CD8-positive, alpha-beta memory T cell (primary cell): ENCODE measurements around the gene TRAFD1. TPM values are rescaled to one million over a fixed set of nuclear protein-coding genes. Genes with fewer than 3 reads are reported as not detected.

Experiments used
- CTCF ChIA-PET: fragments of 350-600 bp; sonication (Branson Sonifier 250); formaldehyde crosslinking; loops from one replicate; lab custom pipeline; 2021; ENCODE audit warnings: antibody characterized with exemption; lab: Charles Lee
- POLR2A ChIA-PET: fragments of 350-600 bp; sonication (Branson Sonifier 250); formaldehyde crosslinking; loops from one replicate; lab custom pipeline; 2021; ENCODE audit warnings: antibody characterized with exemption; lab: Charles Lee
- DNase-seq, 5 donors: peaks; one replicate each; pipeline versions ENCODE4 v3.0.0 to v3.0.0-alpha.2; 2020 to 2022; ENCODE audit warnings: mixed read lengths in 1 of 5
- H3K27ac ChIP-seq: one replicate; pipeline ENCODE4 v1.7.0; 2013; ENCODE audit warnings: low read depth, mild to moderate bottlenecking, low read length, moderate library complexity
- H3K27me3 ChIP-seq: 2 replicates; pipeline ENCODE4 v1.7.0; 2013; ENCODE audit warnings: low read length, mild to moderate bottlenecking; ENCODE audit not compliant: insufficient read depth, poor library complexity, severe bottlenecking
- H3K36me3 ChIP-seq: 2 replicates; pipeline ENCODE4 v1.7.0; 2013; ENCODE audit warnings: mild to moderate bottlenecking, low read length, moderate library complexity; ENCODE audit not compliant: insufficient read depth
- H3K4me1 ChIP-seq: 2 replicates; pipeline ENCODE4 v1.7.0; 2013; ENCODE audit warnings: mild to moderate bottlenecking, low read length, moderate library complexity; ENCODE audit not compliant: insufficient read depth
- H3K4me3 ChIP-seq: 2 replicates; pipeline ENCODE4 v1.7.0; 2013; ENCODE audit warnings: mild to moderate bottlenecking, low read length
- H3K9me3 ChIP-seq: 2 replicates; pipeline ENCODE4 v1.7.0; 2013; ENCODE audit warnings: mild to moderate bottlenecking, low read length
- H3K27ac Mint-ChIP-seq, 8 donors: one replicate each; pipeline ENCODE4 v1.8.0; 2020 to 2021; ENCODE audit warnings: mixed read lengths in 8 of 8, mild to moderate bottlenecking in 6 of 8, inconsistent platforms in 3 of 8, moderate library complexity in 3 of 8
- H3K27me3 Mint-ChIP-seq, 2 donors: one replicate each; pipeline ENCODE4 v1.8.0; 2020 to 2021; ENCODE audit warnings: mixed read lengths in 2 of 2, mild to moderate bottlenecking in 1 of 2, moderate library complexity in 1 of 2
- H3K36me3 Mint-ChIP-seq, 3 donors: one replicate each; pipeline ENCODE4 v1.8.0; 2020 to 2021; ENCODE audit warnings: mixed read lengths in 3 of 3, inconsistent platforms in 1 of 3, mild to moderate bottlenecking in 1 of 3
- H3K4me1 Mint-ChIP-seq, 3 donors: one replicate each; pipeline ENCODE4 v1.8.0; 2020 to 2021; ENCODE audit warnings: mixed read lengths in 3 of 3, inconsistent platforms in 1 of 3, mild to moderate bottlenecking in 1 of 3
- H3K4me3 Mint-ChIP-seq, 7 donors: one replicate each; pipeline ENCODE4 v1.8.0; 2020 to 2021; ENCODE audit warnings: mixed read lengths in 7 of 7, mild to moderate bottlenecking in 6 of 7, moderate library complexity in 4 of 7, inconsistent platforms in 2 of 7
- H3K9me3 Mint-ChIP-seq, 5 donors: one replicate each; pipeline ENCODE4 v1.8.0; 2020 to 2022; ENCODE audit warnings: mixed read lengths in 5 of 5, mild to moderate bottlenecking in 3 of 5, moderate library complexity in 2 of 5, inconsistent platforms in 1 of 5
- polyA plus RNA-seq: library from polyadenylated mRNA; unstranded; fragments of 300-500 nt; fragmentation: Illumina TruSeq; gene quantifications from one replicate; pipeline ENCODE4 v1.2.3, GENCODE V29; 2021
- total RNA-seq, 2 experiments: library from RNA; stranded (reverse); gene quantifications; one replicate each; pipeline ENCODE4 v1.2.3, GENCODE V29; 2021

Gene TRAFD1
- total and polyA plus RNA-seq, 3 experiments from 2014 or later = 34.5 to 55.6 (median 34.5) TPM

DNA sequence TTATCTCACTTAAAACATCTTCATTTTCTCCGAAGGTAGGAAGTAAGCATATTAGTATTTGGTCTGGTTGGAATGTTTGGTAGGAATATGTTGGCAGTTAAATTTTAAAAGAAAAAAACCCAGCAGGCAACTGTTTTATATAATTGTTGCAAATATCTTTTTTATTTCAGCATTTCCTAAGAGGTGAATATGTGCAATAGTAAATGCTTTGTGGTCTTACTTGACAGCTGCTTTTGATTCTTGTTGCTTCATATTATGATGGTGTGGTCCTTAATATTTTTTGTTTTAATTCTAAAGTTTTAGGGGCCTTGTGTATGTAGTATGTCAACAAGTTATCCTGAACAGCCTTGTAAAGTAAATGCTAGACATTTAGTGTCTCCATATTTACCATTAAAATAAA is 6.3 kb downstream of the TRAFD1 start:
- POLR2A ChIA-PET = interaction anchor here (0.5 to 1.1 kb wide), 3 partner anchors 22 to 208 kb away, joined by 5 to 8 read pairs (median 7); no protein-coding TSS in a partner anchor
- H3K36me3 Mint-ChIP-seq = peaks cover 0 to 39% (median 3%) of the 10 kb centered on the region in 3 donors
- H3K9me3 Mint-ChIP-seq = no peaks in the 10 kb centered on the region
- CTCF ChIA-PET = interaction anchor here (1.8 to 2.1 kb wide), 2 partner anchors 22 to 117 kb away, joined by 4 to 7 read pairs; partner anchors contain the start of gene NAA25
- no peak for DNase-seq
- no peak overlapping the region for H3K27ac ChIP-seq
- H3K4me3 Mint-ChIP-seq = peak overlapping the region in 3 of 7 donors; percentile 2 to 27 (median 8)
- H3K4me1 ChIP-seq = peaks cover 59% of the 10 kb centered on the region
- no peaks in the 10 kb centered on the region for H3K27me3 ChIP-seq
- H3K9me3 ChIP-seq = no peaks in the 10 kb centered on the region
- H3K4me3 ChIP-seq = no peak overlapping the region
- H3K27me3 Mint-ChIP-seq = no peaks in the 10 kb centered on the region
- H3K36me3 ChIP-seq = peaks cover 6% of the 10 kb centered on the region
- H3K4me1 Mint-ChIP-seq = peaks cover 41 to 73% (median 64%) of the 10 kb centered on the region in 3 donors
- peak overlapping the region in 7 of 8 donors; percentile 30 to 94 (median 75) for H3K27ac Mint-ChIP-seq

DNA sequence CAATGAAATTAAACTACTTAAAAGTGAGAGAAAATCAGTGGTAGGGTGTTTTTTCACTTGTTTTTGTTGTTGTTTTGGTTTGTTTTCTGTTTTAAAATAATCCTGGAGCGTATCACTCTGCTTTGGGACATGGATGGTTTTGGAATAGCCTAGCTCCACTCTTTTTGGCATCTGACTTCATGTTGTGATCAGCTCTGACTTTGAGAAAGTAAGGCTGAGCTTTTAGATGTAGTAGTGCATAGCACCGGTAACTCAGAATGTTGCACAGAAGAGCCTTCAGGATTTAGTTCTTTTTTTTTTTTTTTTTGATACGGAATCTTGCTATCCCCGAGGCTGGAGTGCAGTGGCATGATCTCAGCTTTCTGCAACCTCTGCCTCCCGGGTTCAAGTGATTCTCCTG is 8.1 kb downstream of the TRAFD1 start:
- no peak overlapping the region for H3K4me3 ChIP-seq
- H3K9me3 ChIP-seq = no peaks in the 10 kb centered on the region
- H3K27me3 ChIP-seq = no peaks in the 10 kb centered on the region
- Mint-ChIP-seq H3K4me3 (peak overlapping the region in 1 of 7 donors; percentile 13), H3K27ac (no peak overlapping the region), H3K4me1 (peaks cover 30 to 58% (median 50%) of the 10 kb centered on the region in 3 donors), H3K9me3 (no peaks in the 10 kb centered on the region), H3K27me3 (no peaks in the 10 kb centered on the region), H3K36me3 (peaks cover 0 to 43% (median 3%) of the 10 kb centered on the region in 3 donors)
- ChIA-PET CTCF (interaction anchor here (1.2 to 2.1 kb wide), 3 partner anchors 24 to 119 kb away, joined by 3 to 7 read pairs (median 4); partner anchors contain the start of gene NAA25), POLR2A (interaction anchor here (0.8 kb wide), 1 partner anchor 25 kb away, joined by 3 read pairs; the partner anchor contains the start of gene NAA25)
- no peak overlapping the region for H3K27ac ChIP-seq
- H3K4me1 ChIP-seq = peaks cover 44% of the 10 kb centered on the region
- H3K36me3 ChIP-seq = peaks cover 10% of the 10 kb centered on the region
- no peak for DNase-seq

DNA sequence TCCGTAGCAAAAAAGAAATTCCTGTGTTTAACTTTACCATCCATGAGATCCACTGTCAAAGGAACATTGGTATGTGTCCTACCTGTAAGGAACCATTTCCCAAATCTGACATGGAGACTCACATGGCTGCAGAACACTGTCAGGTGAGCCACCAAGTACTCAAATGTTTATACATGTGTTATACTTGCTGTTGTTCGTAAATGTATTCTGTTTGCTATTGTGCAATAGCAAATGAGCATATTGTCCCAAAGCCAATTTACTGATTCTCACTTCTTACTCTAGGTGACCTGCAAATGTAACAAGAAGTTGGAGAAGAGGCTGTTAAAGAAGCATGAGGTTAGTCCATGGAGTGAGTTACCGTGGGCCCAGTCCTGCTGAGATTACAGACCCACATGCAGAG is 9.4 kb downstream of the TRAFD1 start:
- ChIA-PET CTCF (no interaction called here), POLR2A (no interaction called here)
- Mint-ChIP-seq H3K4me3 (no peak overlapping the region), H3K36me3 (peaks cover 0 to 46% (median 3%) of the 10 kb centered on the region in 3 donors), H3K27ac (no peak overlapping the region), H3K9me3 (no peaks in the 10 kb centered on the region), H3K4me1 (peaks cover 24 to 46% (median 37%) of the 10 kb centered on the region in 3 donors), H3K27me3 (no peaks in the 10 kb centered on the region)
- DNase-seq = no peak
- Histone ChIP-seq H3K4me3 (no peak overlapping the region), H3K27ac (no peak overlapping the region), H3K36me3 (peaks cover 10% of the 10 kb centered on the region), H3K4me1 (peaks cover 31% of the 10 kb centered on the region), H3K9me3 (no peaks in the 10 kb centered on the region), H3K27me3 (no peaks in the 10 kb centered on the region)

DNA sequence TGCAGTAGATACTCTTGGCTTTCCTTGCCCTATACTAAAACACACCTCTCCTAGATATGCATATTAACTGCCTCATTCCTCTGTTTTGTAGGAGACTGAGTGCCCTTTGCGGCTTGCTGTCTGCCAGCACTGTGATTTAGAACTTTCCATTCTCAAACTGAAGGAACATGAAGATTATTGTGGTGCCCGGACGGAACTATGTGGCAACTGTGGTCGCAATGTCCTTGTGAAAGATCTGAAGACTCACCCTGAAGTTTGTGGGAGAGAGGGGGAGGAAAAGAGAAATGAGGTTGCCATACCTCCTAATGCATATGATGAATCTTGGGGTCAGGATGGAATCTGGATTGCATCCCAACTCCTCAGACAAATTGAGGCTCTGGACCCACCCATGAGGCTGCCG is 15.4 kb downstream of the TRAFD1 start:
- H3K4me3 Mint-ChIP-seq = no peak overlapping the region
- peaks cover 0 to 15% (median 14%) of the 10 kb centered on the region in 3 donors for H3K4me1 Mint-ChIP-seq
- H3K36me3 ChIP-seq = peaks cover 48% of the 10 kb centered on the region
- H3K4me3 ChIP-seq = no peak overlapping the region
- no peak overlapping the region for H3K27ac ChIP-seq
- no peaks in the 10 kb centered on the region for H3K27me3 ChIP-seq
- ChIA-PET POLR2A (no interaction called here), CTCF (no interaction called here)
- H3K27ac Mint-ChIP-seq = peak overlapping the region in 2 of 8 donors; percentile 2 to 51
- no peaks in the 10 kb centered on the region for H3K4me1 ChIP-seq
- no peak for DNase-seq
- peaks cover 0 to 74% (median 19%) of the 10 kb centered on the region in 3 donors for H3K36me3 Mint-ChIP-seq
- no peaks in the 10 kb centered on the region for H3K27me3 Mint-ChIP-seq
- no peaks in the 10 kb centered on the region for H3K9me3 ChIP-seq
- H3K9me3 Mint-ChIP-seq = no peaks in the 10 kb centered on the region

DNA sequence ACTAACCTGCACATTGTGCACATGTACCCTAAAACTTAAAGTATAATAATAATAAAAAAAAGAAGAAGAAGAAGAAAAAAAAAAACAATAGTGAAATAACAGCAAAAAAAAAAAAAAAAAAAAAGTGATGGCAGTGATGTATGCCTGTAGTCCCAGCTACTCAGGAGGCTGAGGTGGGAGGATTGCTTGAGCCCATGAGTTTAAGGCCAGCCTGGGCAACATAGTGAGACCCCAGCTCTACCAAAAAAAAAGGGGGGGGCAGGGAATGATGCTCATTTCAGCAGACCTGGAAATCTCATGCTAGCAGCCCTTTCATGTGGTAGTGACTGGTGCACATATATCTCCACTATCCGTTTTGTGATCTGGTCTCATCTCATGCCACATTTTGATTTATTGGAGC is 20.8 kb downstream of the TRAFD1 start:
- peaks cover 58% of the 10 kb centered on the region for H3K36me3 ChIP-seq
- DNase-seq = no peak
- H3K36me3 Mint-ChIP-seq = peaks cover 4 to 82% (median 22%) of the 10 kb centered on the region in 3 donors
- H3K4me3 ChIP-seq = no peak overlapping the region
- no peak overlapping the region for H3K27ac ChIP-seq
- no peaks in the 10 kb centered on the region for H3K9me3 Mint-ChIP-seq
- ChIA-PET POLR2A (no interaction called here), CTCF (interaction anchor here (1.3 kb wide), 1 partner anchor 52 kb away, joined by 3 read pairs; no protein-coding TSS in a partner anchor)
- H3K4me1 ChIP-seq = no peaks in the 10 kb centered on the region
- peak overlapping the region in 2 of 8 donors; percentile 1 to 79 for H3K27ac Mint-ChIP-seq
- peaks cover 0 to 16% (median 10%) of the 10 kb centered on the region in 3 donors for H3K4me1 Mint-ChIP-seq
- no peak overlapping the region for H3K4me3 Mint-ChIP-seq
- no peaks in the 10 kb centered on the region for H3K27me3 ChIP-seq
- no peaks in the 10 kb centered on the region for H3K9me3 ChIP-seq
- H3K27me3 Mint-ChIP-seq = no peaks in the 10 kb centered on the region

DNA sequence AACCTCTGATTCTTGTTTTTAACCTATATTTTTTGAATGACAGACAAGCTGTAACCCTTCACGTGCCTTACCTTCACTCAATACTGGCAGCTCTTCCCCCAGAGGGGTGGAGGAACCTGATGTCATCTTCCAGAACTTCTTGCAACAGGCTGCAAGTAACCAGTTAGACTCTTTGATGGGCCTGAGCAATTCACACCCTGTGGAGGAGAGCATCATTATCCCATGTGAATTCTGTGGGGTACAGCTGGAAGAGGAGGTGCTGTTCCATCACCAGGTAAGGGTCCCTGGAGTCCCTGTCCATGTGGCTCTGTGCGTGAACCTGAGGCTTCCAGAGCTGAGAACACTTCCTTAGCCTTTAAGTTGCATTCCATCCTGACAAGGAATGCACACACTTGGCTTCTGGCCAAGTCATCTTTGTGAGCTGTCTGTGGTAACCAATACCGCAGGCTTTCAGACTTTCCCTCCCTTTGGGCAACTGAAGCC is 22.7 kb downstream of the TRAFD1 start:
- Histone ChIP-seq H3K4me1 (no peaks in the 10 kb centered on the region), H3K36me3 (peaks cover 56% of the 10 kb centered on the region), H3K27ac (no peak overlapping the region), H3K4me3 (no peak overlapping the region), H3K9me3 (no peaks in the 10 kb centered on the region), H3K27me3 (no peaks in the 10 kb centered on the region)
- Mint-ChIP-seq H3K9me3 (no peaks in the 10 kb centered on the region), H3K4me3 (no peak overlapping the region), H3K27me3 (no peaks in the 10 kb centered on the region), H3K4me1 (peaks cover 0 to 16% (median 10%) of the 10 kb centered on the region in 3 donors), H3K27ac (peak overlapping the region in 2 of 8 donors; percentile 43 to 83), H3K36me3 (peaks cover 15 to 83% (median 34%) of the 10 kb centered on the region in 3 donors)
- CTCF ChIA-PET = no interaction called here
- POLR2A ChIA-PET = no interaction called here
- DNase-seq = no peak

DNA sequence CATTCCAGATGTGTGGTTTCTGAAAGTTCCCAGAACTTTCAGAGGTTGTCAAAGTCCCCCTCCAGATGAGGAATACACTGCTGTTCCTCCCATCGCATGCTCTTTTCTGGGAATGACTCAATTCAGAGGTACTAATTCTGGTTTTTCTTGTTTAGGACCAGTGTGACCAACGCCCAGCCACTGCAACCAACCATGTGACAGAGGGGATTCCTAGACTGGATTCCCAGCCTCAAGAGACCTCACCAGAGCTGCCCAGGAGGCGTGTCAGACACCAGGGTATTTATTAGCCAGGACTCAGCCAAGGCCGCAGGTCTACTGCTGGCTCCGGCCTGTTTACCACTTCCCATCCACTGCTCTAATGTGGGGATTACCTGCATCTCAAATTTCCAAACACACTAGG is 24.2 kb downstream of the TRAFD1 start:
- no peak overlapping the region for H3K4me3 ChIP-seq
- Mint-ChIP-seq H3K4me1 (peaks cover 0 to 21% (median 10%) of the 10 kb centered on the region in 3 donors), H3K27ac (peak overlapping the region in 4 of 8 donors; percentile 32 to 94 (median 45)), H3K9me3 (peaks cover 0 to 3% (median under 1%) of the 10 kb centered on the region in 5 donors), H3K36me3 (peaks cover 24 to 84% (median 44%) of the 10 kb centered on the region in 3 donors), H3K27me3 (no peaks in the 10 kb centered on the region), H3K4me3 (no peak overlapping the region)
- H3K27ac ChIP-seq = no peak overlapping the region
- POLR2A ChIA-PET = no interaction called here
- no peaks in the 10 kb centered on the region for H3K4me1 ChIP-seq
- peaks cover 56% of the 10 kb centered on the region for H3K36me3 ChIP-seq
- no peaks in the 10 kb centered on the region for H3K9me3 ChIP-seq
- CTCF ChIA-PET = no interaction called here
- no peaks in the 10 kb centered on the region for H3K27me3 ChIP-seq
- DNase-seq = no peak
